ENCODE results near the gene GLO1.

DNA sequence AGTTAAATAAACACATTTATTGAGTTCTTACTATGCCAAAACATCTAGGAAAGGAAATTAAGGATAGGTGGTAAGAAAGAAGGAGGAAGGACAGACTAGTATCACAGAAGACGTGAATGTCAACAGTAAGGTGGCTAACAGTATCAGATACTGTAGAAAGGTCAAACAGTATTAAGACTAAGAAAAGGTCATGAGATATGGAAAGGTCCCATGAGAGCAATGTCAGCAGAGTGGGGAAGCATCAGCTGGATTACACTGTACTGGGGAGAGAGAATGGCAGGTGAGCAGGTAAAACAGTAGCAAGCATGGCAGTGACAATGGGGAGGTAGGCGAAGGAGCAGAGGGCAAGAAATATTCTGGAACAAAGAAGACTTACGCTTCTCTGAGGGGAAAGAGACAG, 18.0 kb downstream of the GLO1 start:
- TF ChIP-seq SP1 (IDR thresholded peaks at IDR 0.05) (no peak), LEF1 (IDR thresholded peaks at IDR 0.05; ENCODE audit: borderline replicate concordance) (no peak), CTBP1 (IDR thresholded peaks at IDR 0.05; ENCODE audit: borderline replicate concordance) (no peak), ZNF384 (IDR thresholded peaks at IDR 0.05) (no peak), FOXM1 (IDR thresholded peaks at IDR 0.05; ENCODE audit: borderline replicate concordance) (no peak), ARNT (IDR thresholded peaks at IDR 0.05) (no peak), SUZ12 (IDR thresholded peaks at IDR 0.05) (no peak), HDGF (IDR thresholded peaks at IDR 0.05; ENCODE audit: borderline replicate concordance) (no peak), FOXK2 (IDR thresholded peaks at IDR 0.05) (no peak), FOXA1 (IDR thresholded peaks at IDR 0.05) (no peak), ELF4 (IDR thresholded peaks at IDR 0.05) (no peak), TARDBP (IDR thresholded peaks at IDR 0.05) (no peak), NFRKB (IDR thresholded peaks at IDR 0.05) (no peak), PKNOX1 (IDR thresholded peaks at IDR 0.05) (no peak)

Data from HEK293T (cell line).